ENCODE results near the gene C12orf43. TPM values are rescaled to one million over a fixed set of nuclear protein-coding genes. Genes with fewer than 3 reads are reported as not detected.

Gene C12orf43
- total RNA-seq, 2 experiments from 2014 or later: 19.8 to 20.7 TPM

DNA sequence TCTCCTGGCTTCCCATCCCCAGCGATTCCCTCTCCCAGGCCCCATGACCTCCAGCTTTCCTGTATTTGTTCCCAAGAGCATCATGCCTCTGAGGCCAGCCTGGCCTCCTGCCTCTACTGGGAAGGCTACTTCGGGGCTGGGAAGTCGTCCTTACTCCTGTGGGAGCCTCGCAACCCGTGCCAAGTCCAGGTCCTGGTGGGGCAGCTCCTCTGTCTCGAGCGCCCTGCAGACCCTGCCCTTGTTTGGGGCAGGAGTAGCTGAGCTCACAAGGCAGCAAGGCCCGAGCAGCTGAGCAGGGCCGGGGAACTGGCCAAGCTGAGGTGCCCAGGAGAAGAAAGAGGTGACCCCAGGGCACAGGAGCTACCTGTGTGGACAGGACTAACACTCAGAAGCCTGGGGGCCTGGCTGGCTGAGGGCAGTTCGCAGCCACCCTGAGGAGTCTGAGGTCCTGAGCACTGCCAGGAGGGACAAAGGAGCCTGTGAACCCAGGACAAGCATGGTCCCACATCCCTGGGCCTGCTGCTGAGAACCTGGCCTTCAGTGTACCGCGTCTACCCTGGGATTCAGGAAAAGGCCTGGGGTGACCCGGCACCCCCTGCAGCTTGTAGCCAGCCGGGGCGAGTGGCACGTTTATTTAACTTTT is 14.3 kb downstream of the C12orf43 start:
- TF ChIP-seq, protein P1, sequence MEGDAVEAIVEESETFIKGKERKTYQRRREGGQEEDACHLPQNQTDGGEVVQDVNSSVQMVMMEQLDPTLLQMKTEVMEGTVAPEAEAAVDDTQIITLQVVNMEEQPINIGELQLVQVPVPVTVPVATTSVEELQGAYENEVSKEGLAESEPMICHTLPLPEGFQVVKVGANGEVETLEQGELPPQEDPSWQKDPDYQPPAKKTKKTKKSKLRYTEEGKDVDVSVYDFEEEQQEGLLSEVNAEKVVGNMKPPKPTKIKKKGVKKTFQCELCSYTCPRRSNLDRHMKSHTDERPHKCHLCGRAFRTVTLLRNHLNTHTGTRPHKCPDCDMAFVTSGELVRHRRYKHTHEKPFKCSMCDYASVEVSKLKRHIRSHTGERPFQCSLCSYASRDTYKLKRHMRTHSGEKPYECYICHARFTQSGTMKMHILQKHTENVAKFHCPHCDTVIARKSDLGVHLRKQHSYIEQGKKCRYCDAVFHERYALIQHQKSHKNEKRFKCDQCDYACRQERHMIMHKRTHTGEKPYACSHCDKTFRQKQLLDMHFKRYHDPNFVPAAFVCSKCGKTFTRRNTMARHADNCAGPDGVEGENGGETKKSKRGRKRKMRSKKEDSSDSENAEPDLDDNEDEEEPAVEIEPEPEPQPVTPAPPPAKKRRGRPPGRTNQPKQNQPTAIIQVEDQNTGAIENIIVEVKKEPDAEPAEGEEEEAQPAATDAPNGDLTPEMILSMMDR (IDR thresholded peaks at IDR 0.05): no peak
- Mint-ChIP-seq H3K9me3 (no peaks in the 10 kb centered on the region), H3K27ac (no peak overlapping the region), H3K36me3 (ENCODE audit: low read depth) (peaks cover 24% of the 10 kb centered on the region), H3K4me1 (ENCODE audit: low read depth) (no peaks in the 10 kb centered on the region), H3K27me3 (no peaks in the 10 kb centered on the region), H3K4me3 (no peak overlapping the region)
- ChIA-PET POLR2A (interaction anchor here (1.0 kb wide), 2 partner anchors 9 to 33 kb away, joined by 3 read pairs; no protein-coding TSS in a partner anchor), CTCF (interaction anchor here (1.1 to 1.3 kb wide), 2 partner anchors 30 to 58 kb away, joined by 3 to 5 read pairs; no protein-coding TSS in a partner anchor)
- ATAC-seq (no peak), DNase-seq (no peak)
- intact Hi-C loops (cut with micrococcal nuclease): no loop called here

DNA sequence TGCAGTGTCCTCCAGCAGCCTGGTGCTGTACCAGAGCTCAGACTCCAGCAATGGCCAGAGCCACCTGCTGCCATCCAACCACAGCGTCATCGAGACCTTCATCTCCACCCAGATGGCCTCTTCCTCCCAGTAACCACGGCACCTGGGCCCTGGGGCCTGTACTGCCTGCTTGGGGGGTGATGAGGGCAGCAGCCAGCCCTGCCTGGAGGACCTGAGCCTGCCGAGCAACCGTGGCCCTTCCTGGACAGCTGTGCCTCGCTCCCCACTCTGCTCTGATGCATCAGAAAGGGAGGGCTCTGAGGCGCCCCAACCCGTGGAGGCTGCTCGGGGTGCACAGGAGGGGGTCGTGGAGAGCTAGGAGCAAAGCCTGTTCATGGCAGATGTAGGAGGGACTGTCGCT is 15.2 kb downstream of the C12orf43 start:
- no peaks in the 10 kb centered on the region for H3K9me3 Mint-ChIP-seq
- peaks cover 21% of the 10 kb centered on the region for H3K36me3 Mint-ChIP-seq (ENCODE audit: low read depth)
- no peaks in the 10 kb centered on the region for H3K4me1 Mint-ChIP-seq (ENCODE audit: low read depth)
- POLR2A ChIA-PET: interaction anchor here (0.6 to 1.0 kb wide), 3 partner anchors 9 to 39 kb away, joined by 3 read pairs; no protein-coding TSS in a partner anchor
- intact Hi-C loops (cut with micrococcal nuclease): no loop called here
- H3K27ac Mint-ChIP-seq: no peak overlapping the region
- no peak overlapping the region for H3K4me3 Mint-ChIP-seq
- TF ChIP-seq, protein P1 (IDR thresholded peaks at IDR 0.05): no peak
- no peaks in the 10 kb centered on the region for H3K27me3 Mint-ChIP-seq
- CTCF ChIA-PET: interaction anchor here (1.1 kb wide), 1 partner anchor 29 kb away, joined by 3 read pairs; no protein-coding TSS in a partner anchor
- ATAC-seq (no peak), DNase-seq (no peak)

DNA sequence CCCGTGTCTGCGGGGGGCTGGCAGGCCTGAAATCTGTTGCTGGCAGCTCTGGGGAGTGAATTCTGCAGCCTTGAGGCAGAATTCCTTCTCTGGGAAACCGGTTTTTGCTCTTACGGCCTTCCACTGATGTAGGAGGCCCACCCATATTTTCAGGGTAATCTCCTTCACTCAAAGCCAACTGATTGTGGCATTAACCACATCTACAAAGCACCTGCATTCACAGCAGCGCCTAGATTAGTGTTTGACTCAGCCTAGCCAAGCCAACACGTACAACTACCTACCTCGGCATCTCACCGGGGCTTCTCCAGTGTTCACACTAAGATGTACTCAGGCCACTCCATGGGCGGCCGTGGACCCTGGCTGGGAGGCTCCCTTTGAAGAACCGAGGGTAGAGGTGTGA is 15.8 kb downstream of the C12orf43 start:
- no peak overlapping the region for H3K27ac Mint-ChIP-seq
- ChIA-PET CTCF (no interaction called here), POLR2A (no interaction called here)
- no peaks in the 10 kb centered on the region for H3K27me3 Mint-ChIP-seq
- no peaks in the 10 kb centered on the region for H3K4me1 Mint-ChIP-seq (ENCODE audit: low read depth)
- intact Hi-C loops (cut with micrococcal nuclease): no loop called here
- H3K9me3 Mint-ChIP-seq: no peaks in the 10 kb centered on the region
- peaks cover 18% of the 10 kb centered on the region for H3K36me3 Mint-ChIP-seq (ENCODE audit: low read depth)
- ATAC-seq (no peak), DNase-seq (no peak)
- TF ChIP-seq, protein P1 (IDR thresholded peaks at IDR 0.05): no peak
- H3K4me3 Mint-ChIP-seq: no peak overlapping the region

DNA sequence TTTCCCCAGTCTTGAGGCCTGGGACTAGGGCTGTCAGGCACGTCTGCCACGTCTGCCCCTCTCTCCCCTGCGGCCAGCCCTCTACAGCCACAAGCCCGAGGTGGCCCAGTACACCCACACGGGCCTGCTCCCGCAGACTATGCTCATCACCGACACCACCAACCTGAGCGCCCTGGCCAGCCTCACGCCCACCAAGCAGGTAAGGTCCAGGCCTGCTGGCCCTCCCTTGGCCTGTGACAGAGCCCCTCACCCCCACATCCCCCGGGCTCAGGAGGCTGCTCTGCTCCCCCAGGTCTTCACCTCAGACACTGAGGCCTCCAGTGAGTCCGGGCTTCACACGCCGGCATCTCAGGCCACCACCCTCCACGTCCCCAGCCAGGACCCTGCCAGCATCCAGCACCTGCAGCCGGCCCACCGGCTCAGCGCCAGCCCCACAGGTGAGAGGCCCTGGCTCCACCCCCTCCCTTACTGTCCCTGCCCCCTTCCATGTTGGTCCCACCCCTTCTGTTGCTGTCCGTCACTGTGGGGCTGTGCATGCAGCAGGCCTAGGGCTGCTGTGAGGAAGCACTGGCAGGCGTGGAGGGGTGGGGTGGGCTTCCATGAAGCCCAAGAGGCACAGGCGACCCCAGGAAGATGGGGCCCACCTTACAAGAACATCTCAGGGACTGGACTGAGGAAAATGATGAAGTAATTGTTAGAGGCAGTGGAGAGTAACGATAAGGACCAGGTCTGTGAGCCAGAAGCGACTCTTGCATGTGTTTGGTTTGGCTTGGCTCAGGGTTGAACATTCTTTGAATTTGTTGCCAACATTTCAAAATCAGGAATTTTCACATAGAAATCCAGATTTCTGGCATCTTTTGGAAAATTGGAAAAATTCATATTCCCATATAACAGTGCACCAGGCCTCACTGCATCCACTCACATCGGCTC is 16.8 kb downstream of the C12orf43 start:
- Mint-ChIP-seq H3K9me3 (no peaks in the 10 kb centered on the region), H3K4me1 (ENCODE audit: low read depth) (no peaks in the 10 kb centered on the region), H3K36me3 (ENCODE audit: low read depth) (peaks cover 9% of the 10 kb centered on the region), H3K27ac (no peak overlapping the region), H3K27me3 (peaks cover 4% of the 10 kb centered on the region), H3K4me3 (no peak overlapping the region)
- DNase-seq (no peak), ATAC-seq (peak; percentile 62)
- CTCF ChIA-PET: no interaction called here
- POLR2A ChIA-PET: interaction anchor here (1.7 kb wide), 1 partner anchor 14 kb away, joined by 4 read pairs; no protein-coding TSS in a partner anchor
- TF ChIP-seq, protein P1 (IDR thresholded peaks at IDR 0.05): no peak
- intact Hi-C loops (cut with micrococcal nuclease): no loop called here

Data from activated CD8-positive, alpha-beta T cell treated with anti-CD3 and anti-CD28 coated beads for 36 hours (primary cell).